C4-2B (cell line): ENCODE data around the gene MOCS2.

Experiments used
- ZFX ChIP-seq: fragments of 450-650 bp; IDR thresholded peaks from 2 replicates; pipeline ENCODE4 v1.6.1; 2017
- TF ChIP-seq, protein P1 (sequence below): fragments of 450-650 bp; conservative IDR thresholded peaks from 2 replicates; pipeline ENCODE4 v1.5.1; 2017; ENCODE audit warnings: mild to moderate bottlenecking

DNA sequence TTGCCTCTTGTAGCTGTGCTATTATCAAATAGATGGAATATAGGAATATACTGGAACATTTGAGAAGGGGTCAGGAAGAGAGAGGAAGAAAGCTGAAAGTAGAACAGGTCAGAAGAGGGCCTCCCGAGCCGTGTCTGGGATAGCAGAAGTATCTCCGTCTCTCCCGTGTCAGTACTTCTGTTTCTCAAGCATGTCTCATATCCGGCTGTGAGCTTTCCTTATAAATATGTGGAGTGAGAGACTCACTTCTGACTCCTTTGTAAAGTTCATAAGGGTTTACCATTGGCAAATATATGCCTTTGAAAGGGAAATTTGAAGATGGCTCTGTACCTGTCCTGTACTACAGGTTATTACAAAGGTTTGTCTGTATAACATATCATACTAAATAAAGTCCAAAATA, 50.3 kb downstream of the MOCS2 start:
- TF ChIP-seq, protein P1, sequence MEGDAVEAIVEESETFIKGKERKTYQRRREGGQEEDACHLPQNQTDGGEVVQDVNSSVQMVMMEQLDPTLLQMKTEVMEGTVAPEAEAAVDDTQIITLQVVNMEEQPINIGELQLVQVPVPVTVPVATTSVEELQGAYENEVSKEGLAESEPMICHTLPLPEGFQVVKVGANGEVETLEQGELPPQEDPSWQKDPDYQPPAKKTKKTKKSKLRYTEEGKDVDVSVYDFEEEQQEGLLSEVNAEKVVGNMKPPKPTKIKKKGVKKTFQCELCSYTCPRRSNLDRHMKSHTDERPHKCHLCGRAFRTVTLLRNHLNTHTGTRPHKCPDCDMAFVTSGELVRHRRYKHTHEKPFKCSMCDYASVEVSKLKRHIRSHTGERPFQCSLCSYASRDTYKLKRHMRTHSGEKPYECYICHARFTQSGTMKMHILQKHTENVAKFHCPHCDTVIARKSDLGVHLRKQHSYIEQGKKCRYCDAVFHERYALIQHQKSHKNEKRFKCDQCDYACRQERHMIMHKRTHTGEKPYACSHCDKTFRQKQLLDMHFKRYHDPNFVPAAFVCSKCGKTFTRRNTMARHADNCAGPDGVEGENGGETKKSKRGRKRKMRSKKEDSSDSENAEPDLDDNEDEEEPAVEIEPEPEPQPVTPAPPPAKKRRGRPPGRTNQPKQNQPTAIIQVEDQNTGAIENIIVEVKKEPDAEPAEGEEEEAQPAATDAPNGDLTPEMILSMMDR, result no peak
- TF ChIP-seq ZFX, result no peak
